HCT116 (cell line): ENCODE measurements around the gene RASSF9.

ENCODE experiments used
- CTCF ChIP-seq, 3 experiments: fragments of 200-600 bp in 1 of 3; sonication (generic) in 1 of 3; IDR thresholded peaks in 2 of 3; conservative IDR thresholded peaks in 1 of 3; 2 replicates each; pipeline ENCODE4 v1.5.1; 2012 to 2017; ENCODE audit warnings: low read depth in 2 of 3, low read length in 2 of 3, antibody characterized with exemption in 1 of 3, borderline replicate concordance in 1 of 3, control low read depth in 1 of 3, mild to moderate bottlenecking in 1 of 3, mixed read lengths in 1 of 3, mixed run types in 1 of 3, moderate library complexity in 1 of 3; ENCODE audit not compliant: insufficient read depth in 1 of 3
- EZH2 ChIP-seq: fragments of 200-600 bp; sonication (generic); IDR thresholded peaks from 2 replicates; pipeline ENCODE4 v1.6.1; 2017; ENCODE audit warnings: antibody characterized with exemption, mixed run types
- EZH2phosphoT487 ChIP-seq: fragments of 200-600 bp; IDR thresholded peaks from 2 replicates; pipeline ENCODE4 v1.6.1; 2018; ENCODE audit warnings: antibody characterized with exemption, borderline replicate concordance
- FOSL1 ChIP-seq: IDR thresholded peaks from 2 replicates; pipeline ENCODE4 v1.6.1; 2012; ENCODE audit warnings: low read depth
- POLR2AphosphoS5 ChIP-seq: IDR thresholded peaks from 2 replicates; pipeline ENCODE4 v1.6.1; 2011; ENCODE audit warnings: mild to moderate bottlenecking, low read depth, low read length, moderate library complexity

- no peak for TF ChIP-seq EZH2
- TF ChIP-seq FOSL1 = no peak
- no peak for TF ChIP-seq EZH2phosphoT487
- TF ChIP-seq CTCF (IDR thresholded peaks at IDR 0.05 in 2 of 3, conservative IDR thresholded peaks at IDR 0.05 in 1 of 3; ENCODE audit: borderline replicate concordance in 1 of 3, insufficient read depth in 1 of 3, low read depth in 2 of 3, low read length in 2 of 3) = no peak
- TF ChIP-seq POLR2AphosphoS5 = no peak
Observed at GRCh38 chr12:85828576-85828975, 7.6 kb downstream of the RASSF9 start.
